OCI-LY1 (cell line): ENCODE data around the gene MAN2B1.

Source experiments
- EZH2 ChIP-seq: fragments of 200-600 bp; sonication (generic), shearing (Covaris generic); IDR thresholded peaks from 2 replicates; pipeline ENCODE4 v1.8.0; 2017; ENCODE audit warnings: borderline replicate concordance, mixed run types, mild to moderate bottlenecking, antibody characterized with exemption, low read length, moderate library complexity, mixed read lengths
- TF ChIP-seq, protein P1 (sequence below): fragments of 200-600 bp; sonication (generic), shearing (Covaris generic); IDR thresholded peaks from 2 replicates; pipeline ENCODE4 v1.5.1; 2017; ENCODE audit warnings: mild to moderate bottlenecking, antibody characterized with exemption, low read length, moderate library complexity, mixed read lengths

DNA sequence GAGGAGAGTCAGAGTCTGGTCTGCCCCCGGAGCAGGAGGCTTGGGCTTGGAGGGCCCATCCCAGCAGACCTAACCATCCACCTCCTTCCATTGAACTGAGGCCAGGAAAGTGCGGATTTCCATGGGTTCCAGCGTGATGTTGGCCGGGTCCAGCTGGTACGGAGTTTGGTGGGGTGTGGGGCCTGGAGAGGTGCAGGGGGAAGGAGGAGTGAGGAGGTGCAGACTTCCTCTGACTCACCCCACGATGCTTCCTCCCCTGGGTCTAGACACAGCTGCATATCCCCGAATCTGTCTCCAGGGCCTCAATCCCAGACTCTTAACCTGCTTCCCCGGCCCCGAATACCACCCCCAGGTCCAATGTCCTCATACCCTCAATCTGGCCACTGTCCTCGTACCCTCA, 20.0 kb downstream of the MAN2B1 start:
- TF ChIP-seq, protein P1, sequence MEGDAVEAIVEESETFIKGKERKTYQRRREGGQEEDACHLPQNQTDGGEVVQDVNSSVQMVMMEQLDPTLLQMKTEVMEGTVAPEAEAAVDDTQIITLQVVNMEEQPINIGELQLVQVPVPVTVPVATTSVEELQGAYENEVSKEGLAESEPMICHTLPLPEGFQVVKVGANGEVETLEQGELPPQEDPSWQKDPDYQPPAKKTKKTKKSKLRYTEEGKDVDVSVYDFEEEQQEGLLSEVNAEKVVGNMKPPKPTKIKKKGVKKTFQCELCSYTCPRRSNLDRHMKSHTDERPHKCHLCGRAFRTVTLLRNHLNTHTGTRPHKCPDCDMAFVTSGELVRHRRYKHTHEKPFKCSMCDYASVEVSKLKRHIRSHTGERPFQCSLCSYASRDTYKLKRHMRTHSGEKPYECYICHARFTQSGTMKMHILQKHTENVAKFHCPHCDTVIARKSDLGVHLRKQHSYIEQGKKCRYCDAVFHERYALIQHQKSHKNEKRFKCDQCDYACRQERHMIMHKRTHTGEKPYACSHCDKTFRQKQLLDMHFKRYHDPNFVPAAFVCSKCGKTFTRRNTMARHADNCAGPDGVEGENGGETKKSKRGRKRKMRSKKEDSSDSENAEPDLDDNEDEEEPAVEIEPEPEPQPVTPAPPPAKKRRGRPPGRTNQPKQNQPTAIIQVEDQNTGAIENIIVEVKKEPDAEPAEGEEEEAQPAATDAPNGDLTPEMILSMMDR, result no peak
- TF ChIP-seq EZH2, result no peak
